HL-60 (cell line): ENCODE data around the gene DNAH8.

Experiments
- DNase-seq, 2 experiments: peaks; one replicate each; pipeline ENCODE4 v3.0.0-alpha.2; 2010 to 2020; ENCODE audit warnings: low read depth in 1 of 2, low spot score in 1 of 2
- H3K27ac ChIP-seq: fragments of 250-450 bp; sonication (Bioruptor Pico); replicated peaks from 2 replicates; pipeline ENCODE4 v1.5.1; 2020; ENCODE audit warnings: mild to moderate bottlenecking, moderate library complexity
- H3K27me3 ChIP-seq: fragments of 250-450 bp; sonication (Bioruptor Pico); 2 replicates; pipeline ENCODE4 v1.5.1; 2021; ENCODE audit warnings: mild to moderate bottlenecking, moderate library complexity; ENCODE audit not compliant: insufficient read depth, poor library complexity, severe bottlenecking
- H3K4me3 ChIP-seq: replicated peaks from 2 replicates; pipeline ENCODE4 v1.5.1; 2011; ENCODE audit warnings: mild to moderate bottlenecking, control low read depth, low read length; ENCODE audit not compliant: insufficient read depth
- CTCF ChIP-seq: IDR thresholded peaks from one replicate; pipeline ENCODE4 v1.5.1; 2011; ENCODE audit warnings: low read length, control low read depth, inconsistent platforms; ENCODE audit not compliant: insufficient read depth
- GABPA ChIP-seq: IDR thresholded peaks from 2 replicates; pipeline ENCODE4 v1.6.1; 2012; ENCODE audit warnings: low read depth
- POLR2AphosphoS5 ChIP-seq: IDR thresholded peaks from 2 replicates; pipeline ENCODE4 v1.6.1; 2012; ENCODE audit warnings: low read depth
- REST ChIP-seq: IDR thresholded peaks from 2 replicates; pipeline ENCODE4 v1.6.1; 2012; ENCODE audit warnings: low read depth; ENCODE audit not compliant: insufficient replicate concordance
- SPI1 ChIP-seq: IDR thresholded peaks from 2 replicates; pipeline ENCODE4 v1.6.1; 2012; ENCODE audit warnings: low read depth, mild to moderate bottlenecking, borderline replicate concordance

Gene DNAH8

GRCh38 chr6:38806271-38806670 lies 91.2 kb downstream of the DNAH8 start:
- Histone ChIP-seq H3K27ac (no peak overlapping the region), H3K27me3 (peaks cover 11% of the 10 kb centered on the region), H3K4me3 (no peak overlapping the region)
- no peak for DNase-seq
- TF ChIP-seq GABPA (no peak), POLR2AphosphoS5 (no peak), CTCF (no peak), REST (no peak), SPI1 (no peak)

- no peak for DNase-seq
- no peak overlapping the region for H3K27ac ChIP-seq
- no peak overlapping the region for H3K4me3 ChIP-seq
- TF ChIP-seq GABPA: no peak
- peaks cover 11% of the 10 kb centered on the region for H3K27me3 ChIP-seq
Measured at GRCh38 chr6:38806833-38807232, 91.7 kb downstream of the DNAH8 start.

- no peak for DNase-seq
- H3K27ac ChIP-seq: no peak overlapping the region
- TF ChIP-seq GABPA (no peak), CTCF (no peak), POLR2AphosphoS5 (no peak), SPI1 (no peak), REST (no peak)
- no peak overlapping the region for H3K4me3 ChIP-seq
- peaks cover 17% of the 10 kb centered on the region for H3K27me3 ChIP-seq
Measured at GRCh38 chr6:38808039-38808438, 92.9 kb downstream of the DNAH8 start.

GRCh38 chr6:38813041-38813823 lies 98.1 kb downstream of the DNAH8 start:
- Histone ChIP-seq H3K27ac (no peak overlapping the region), H3K27me3 (peaks cover 10% of the 10 kb centered on the region), H3K4me3 (no peak overlapping the region)
- TF ChIP-seq REST (no peak), POLR2AphosphoS5 (no peak), SPI1 (no peak), CTCF (no peak), GABPA (no peak)
- DNase-seq: no peak
